Activated CD4-positive, alpha-beta memory T cell treated with anti-CD3 and anti-CD28 coated beads, Interleukin-2, amount 10 ng/mL, durations not matched to agents 7 days and 5 days (primary cell): Measurements from ENCODE around the gene FGF2. TPM values are rescaled to one million over a fixed set of nuclear protein-coding genes. Genes with fewer than 3 reads are reported as not detected.
"Not testable (repeated sequence)": the region's sequence is repeated elsewhere in the genome, so short reads cannot be mapped to it uniquely, and the experiment has no call there.

Source experiments
- CTCF ChIA-PET: fragments of 350-600 bp; sonication (Branson Sonifier 250); formaldehyde crosslinking; loops from one replicate; lab custom pipeline; 2021; ENCODE audit warnings: antibody characterized with exemption, inconsistent platforms; lab: Charles Lee
- POLR2A ChIA-PET: fragments of 350-600 bp; sonication (Branson Sonifier 250); formaldehyde crosslinking; loops from one replicate; lab custom pipeline; 2021; ENCODE audit warnings: antibody characterized with exemption; lab: Charles Lee
- DNase-seq: peaks from one replicate; pipeline ENCODE4 v3.0.0-alpha.2; 2020
- H3K27ac Mint-ChIP-seq: one replicate; pipeline ENCODE4 v1.8.0; 2021; ENCODE audit warnings: mild to moderate bottlenecking, mixed read lengths
- H3K27me3 Mint-ChIP-seq: one replicate; pipeline ENCODE4 v1.8.0; 2021; ENCODE audit warnings: mixed read lengths
- H3K36me3 Mint-ChIP-seq: one replicate; pipeline ENCODE4 v1.8.0; 2021; ENCODE audit warnings: low read depth, mixed read lengths
- H3K4me1 Mint-ChIP-seq: one replicate; pipeline ENCODE4 v1.8.0; 2021; ENCODE audit warnings: mixed read lengths
- H3K4me3 Mint-ChIP-seq: one replicate; pipeline ENCODE4 v1.8.0; 2021; ENCODE audit warnings: mild to moderate bottlenecking, mixed read lengths
- H3K9me3 Mint-ChIP-seq: one replicate; pipeline ENCODE4 v1.8.0; 2021; ENCODE audit warnings: mixed read lengths
- total RNA-seq, 2 experiments: library from RNA; stranded (reverse); gene quantifications; one replicate each; pipeline ENCODE4 v1.2.3, GENCODE V29; 2021

The FGF2 gene
- total RNA-seq, 2 experiments from 2014 or later, result 0.25 TPM

DNA sequence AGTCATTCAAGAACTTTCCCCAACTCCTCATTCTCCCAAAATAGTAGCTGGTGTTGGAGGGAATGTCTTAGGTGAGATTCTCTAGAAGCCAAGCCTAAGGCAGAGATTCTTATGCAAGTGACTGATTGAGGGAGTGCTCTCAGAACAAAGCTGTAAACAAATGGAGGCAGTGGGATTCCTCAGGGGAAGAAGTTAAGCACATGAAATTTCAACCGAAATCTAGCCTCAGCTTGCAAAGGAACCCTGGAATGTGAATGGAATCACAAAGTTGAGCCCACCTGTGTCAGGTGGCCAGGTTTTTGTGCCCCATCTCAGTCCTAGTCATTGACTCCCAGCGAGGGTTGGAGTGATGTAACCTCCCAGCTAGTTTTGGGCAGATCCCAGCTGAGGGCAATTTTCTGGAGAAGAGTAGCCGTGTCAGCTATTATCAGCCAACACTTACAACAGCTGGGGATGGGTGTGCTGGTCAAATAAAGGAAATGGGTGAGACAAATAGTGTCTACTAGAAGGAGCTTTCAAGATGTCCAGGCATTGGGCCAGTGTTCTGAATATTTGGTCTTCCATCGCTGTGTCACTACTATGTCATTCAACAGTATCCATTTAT, 29.7 kb upstream of the FGF2 start:
- ChIA-PET CTCF (no interaction called here), POLR2A (no interaction called here)
- no peak overlapping the region for H3K27ac Mint-ChIP-seq
- DNase-seq, result no peak
- no peaks in the 10 kb centered on the region for H3K36me3 Mint-ChIP-seq
- H3K4me1 Mint-ChIP-seq, result peaks cover 4% of the 10 kb centered on the region
- peaks cover 4% of the 10 kb centered on the region for H3K27me3 Mint-ChIP-seq
- H3K9me3 Mint-ChIP-seq, result no peaks in the 10 kb centered on the region
- H3K4me3 Mint-ChIP-seq, result no peak overlapping the region

- H3K36me3 Mint-ChIP-seq, result no peaks in the 10 kb centered on the region
- peaks cover 4% of the 10 kb centered on the region for H3K4me1 Mint-ChIP-seq
- peaks cover 4% of the 10 kb centered on the region for H3K27me3 Mint-ChIP-seq
- CTCF ChIA-PET, result no interaction called here
- POLR2A ChIA-PET, result no interaction called here
- H3K27ac Mint-ChIP-seq, result no peak overlapping the region
- H3K4me3 Mint-ChIP-seq, result no peak overlapping the region
- DNase-seq, result no peak
- no peaks in the 10 kb centered on the region for H3K9me3 Mint-ChIP-seq
Observed at GRCh38 chr4:122797405-122798094, 29.1 kb upstream of the FGF2 start.

DNA sequence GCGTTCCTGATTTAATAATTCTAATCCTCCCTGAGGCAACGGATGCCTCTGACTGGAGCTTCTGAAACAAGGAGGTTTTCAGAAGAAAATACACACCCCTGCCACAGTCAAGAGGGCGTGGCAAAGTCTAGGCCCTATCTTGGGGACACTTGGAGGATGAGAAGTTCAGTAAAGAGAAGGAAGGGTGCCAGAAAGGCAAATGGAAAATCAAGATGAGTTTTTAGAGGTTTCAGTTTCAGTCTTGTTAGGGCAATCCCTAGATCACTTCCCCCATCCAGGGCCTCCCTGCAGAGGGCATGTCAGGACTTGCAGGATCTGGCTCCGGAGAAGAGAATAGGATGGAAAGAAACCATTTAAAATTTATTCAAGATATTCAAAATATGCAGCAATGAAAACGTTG, 28.5 kb upstream of the FGF2 start:
- Mint-ChIP-seq H3K9me3 (no peaks in the 10 kb centered on the region), H3K27ac (no peak overlapping the region), H3K4me3 (no peak overlapping the region), H3K27me3 (peaks cover 4% of the 10 kb centered on the region), H3K36me3 (no peaks in the 10 kb centered on the region), H3K4me1 (peaks cover 4% of the 10 kb centered on the region)
- DNase-seq, result no peak
- ChIA-PET CTCF (no interaction called here), POLR2A (no interaction called here)

GRCh38 chr4:122798917-122799316, 27.7 kb upstream of the FGF2 start:
- H3K4me3 Mint-ChIP-seq, result no peak overlapping the region
- POLR2A ChIA-PET, result interaction anchor here (0.6 kb wide), 1 partner anchor 12 kb away, joined by 3 read pairs; no protein-coding TSS in a partner anchor
- H3K9me3 Mint-ChIP-seq, result no peaks in the 10 kb centered on the region
- CTCF ChIA-PET, result no interaction called here
- H3K36me3 Mint-ChIP-seq, result no peaks in the 10 kb centered on the region
- DNase-seq, result no peak
- H3K27ac Mint-ChIP-seq, result no peak overlapping the region
- H3K4me1 Mint-ChIP-seq, result peaks cover 4% of the 10 kb centered on the region
- H3K27me3 Mint-ChIP-seq, result peaks cover 4% of the 10 kb centered on the region

GRCh38 chr4:122803788-122804208, 22.8 kb upstream of the FGF2 start:
- ChIA-PET CTCF (no interaction called here), POLR2A (no interaction called here)
- Mint-ChIP-seq H3K9me3 (no peaks in the 10 kb centered on the region), H3K36me3 (no peaks in the 10 kb centered on the region), H3K4me1 (no peaks in the 10 kb centered on the region), H3K27ac (no peak overlapping the region), H3K4me3 (no peak overlapping the region), H3K27me3 (no peaks in the 10 kb centered on the region)
- no peak for DNase-seq

DNA sequence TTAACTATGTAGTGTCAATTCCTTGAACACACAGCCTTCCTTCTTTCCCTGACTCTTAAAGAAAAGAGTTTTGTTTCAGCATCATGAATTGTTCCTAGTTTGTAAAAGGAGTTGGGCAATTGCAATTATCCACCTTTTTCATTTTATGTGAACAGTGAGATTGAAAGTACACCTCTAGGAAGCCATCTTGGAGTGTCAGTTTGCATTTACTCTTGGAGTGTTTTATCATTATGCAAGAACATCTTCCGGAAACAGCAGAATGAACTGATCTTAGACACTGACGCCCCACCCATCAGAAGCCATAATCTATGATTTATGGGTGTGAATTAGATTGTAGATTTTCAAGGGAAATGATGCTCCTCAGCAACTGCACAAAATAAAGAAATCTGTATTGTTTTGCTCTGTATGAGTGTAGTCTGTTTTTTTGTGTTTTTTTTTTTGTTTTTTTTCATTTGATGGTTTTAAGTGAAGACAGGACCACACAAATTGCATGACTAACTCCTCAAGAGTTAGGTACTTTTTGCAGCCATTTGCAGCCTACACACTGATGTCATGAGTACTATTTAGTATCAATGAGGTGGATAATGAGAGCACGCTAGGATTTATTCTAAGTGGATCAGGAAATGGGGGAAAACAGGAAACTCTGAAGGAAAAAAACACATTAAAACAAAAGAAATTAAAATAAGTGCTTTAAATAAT, 19.5 kb upstream of the FGF2 start:
- H3K27ac Mint-ChIP-seq, result no peak overlapping the region
- no peak for DNase-seq
- no peaks in the 10 kb centered on the region for H3K4me1 Mint-ChIP-seq
- H3K9me3 Mint-ChIP-seq, result no peaks in the 10 kb centered on the region
- H3K27me3 Mint-ChIP-seq, result peaks cover 7% of the 10 kb centered on the region
- ChIA-PET CTCF (no interaction called here), POLR2A (no interaction called here)
- no peak overlapping the region for H3K4me3 Mint-ChIP-seq
- no peaks in the 10 kb centered on the region for H3K36me3 Mint-ChIP-seq

- H3K9me3 Mint-ChIP-seq, result no peaks in the 10 kb centered on the region
- H3K27me3 Mint-ChIP-seq, result peaks cover 9% of the 10 kb centered on the region
- ChIA-PET POLR2A (interaction anchor here (0.6 kb wide), 1 partner anchor 12 kb away, joined by 3 read pairs; no protein-coding TSS in a partner anchor), CTCF (no interaction called here)
- no peak for DNase-seq
- H3K4me1 Mint-ChIP-seq, result peaks cover 1% of the 10 kb centered on the region
- H3K36me3 Mint-ChIP-seq, result no peaks in the 10 kb centered on the region
- no peak overlapping the region for H3K4me3 Mint-ChIP-seq
- no peak overlapping the region for H3K27ac Mint-ChIP-seq
Observed at GRCh38 chr4:122810669-122811068, 16.0 kb upstream of the FGF2 start.

- H3K36me3 Mint-ChIP-seq, H3K4me3 Mint-ChIP-seq, H3K4me1 Mint-ChIP-seq, H3K27me3 Mint-ChIP-seq, POLR2A ChIA-PET, H3K9me3 Mint-ChIP-seq, DNase-seq, CTCF ChIA-PET, H3K27ac Mint-ChIP-seq: not testable (repeated sequence)
Observed at GRCh38 chr4:122811781-122812180, 14.8 kb upstream of the FGF2 start.

DNA sequence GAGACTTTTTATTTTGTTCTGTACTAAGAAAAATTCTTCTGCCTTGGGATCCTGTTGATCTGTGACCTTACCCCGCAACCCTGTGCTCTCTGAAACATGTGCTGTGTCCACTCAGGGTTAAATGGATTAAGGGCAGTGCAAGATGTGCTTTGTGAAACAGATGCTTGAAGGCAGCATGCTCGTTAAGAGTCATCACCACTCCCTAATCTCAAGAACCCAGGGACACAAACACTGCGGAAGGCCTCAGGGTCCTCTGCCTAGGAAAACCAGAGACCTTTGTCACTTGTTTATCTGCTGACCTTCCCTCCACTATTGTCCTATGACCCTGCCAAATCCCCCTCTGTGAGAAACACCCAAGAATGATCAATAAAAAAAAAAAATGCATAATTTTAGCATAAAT, 13.8 kb upstream of the FGF2 start:
- CTCF ChIA-PET, result interaction anchor here (0.7 kb wide), 1 partner anchor 1443 kb away, joined by 3 read pairs; no protein-coding TSS in a partner anchor
- DNase-seq, H3K9me3 Mint-ChIP-seq, H3K4me1 Mint-ChIP-seq, H3K36me3 Mint-ChIP-seq, H3K27ac Mint-ChIP-seq, H3K4me3 Mint-ChIP-seq, POLR2A ChIA-PET: not testable (repeated sequence)
- peaks cover 13% of the 10 kb centered on the region for H3K27me3 Mint-ChIP-seq

- no peak for DNase-seq
- POLR2A ChIA-PET, result interaction anchor here (0.6 kb wide), 1 partner anchor 1099 kb away, joined by 3 read pairs; no protein-coding TSS in a partner anchor
- Mint-ChIP-seq H3K4me1 (peaks cover 1% of the 10 kb centered on the region), H3K27me3 (peaks cover 19% of the 10 kb centered on the region), H3K4me3 (no peak overlapping the region), H3K9me3 (no peaks in the 10 kb centered on the region), H3K36me3 (no peaks in the 10 kb centered on the region), H3K27ac (no peak overlapping the region)
- CTCF ChIA-PET, result no interaction called here
Observed at GRCh38 chr4:122814426-122814825, 12.2 kb upstream of the FGF2 start.

GRCh38 chr4:122815248-122815647, 11.4 kb upstream of the FGF2 start:
- ChIA-PET POLR2A (interaction anchor here (0.6 kb wide), 1 partner anchor 1100 kb away, joined by 3 read pairs; no protein-coding TSS in a partner anchor), CTCF (no interaction called here)
- Mint-ChIP-seq H3K9me3 (no peaks in the 10 kb centered on the region), H3K27ac (no peak overlapping the region), H3K36me3 (no peaks in the 10 kb centered on the region), H3K4me3 (no peak overlapping the region), H3K27me3 (peaks cover 25% of the 10 kb centered on the region), H3K4me1 (peaks cover 1% of the 10 kb centered on the region)
- DNase-seq, result no peak

GRCh38 chr4:122816476-122816875, 10.2 kb upstream of the FGF2 start:
- POLR2A ChIA-PET, result no interaction called here
- Mint-ChIP-seq H3K36me3 (no peaks in the 10 kb centered on the region), H3K4me3 (no peak overlapping the region), H3K4me1 (peaks cover 1% of the 10 kb centered on the region), H3K27me3 (peaks cover 25% of the 10 kb centered on the region), H3K27ac (no peak overlapping the region), H3K9me3 (no peaks in the 10 kb centered on the region)
- CTCF ChIA-PET, result no interaction called here
- no peak for DNase-seq

DNA sequence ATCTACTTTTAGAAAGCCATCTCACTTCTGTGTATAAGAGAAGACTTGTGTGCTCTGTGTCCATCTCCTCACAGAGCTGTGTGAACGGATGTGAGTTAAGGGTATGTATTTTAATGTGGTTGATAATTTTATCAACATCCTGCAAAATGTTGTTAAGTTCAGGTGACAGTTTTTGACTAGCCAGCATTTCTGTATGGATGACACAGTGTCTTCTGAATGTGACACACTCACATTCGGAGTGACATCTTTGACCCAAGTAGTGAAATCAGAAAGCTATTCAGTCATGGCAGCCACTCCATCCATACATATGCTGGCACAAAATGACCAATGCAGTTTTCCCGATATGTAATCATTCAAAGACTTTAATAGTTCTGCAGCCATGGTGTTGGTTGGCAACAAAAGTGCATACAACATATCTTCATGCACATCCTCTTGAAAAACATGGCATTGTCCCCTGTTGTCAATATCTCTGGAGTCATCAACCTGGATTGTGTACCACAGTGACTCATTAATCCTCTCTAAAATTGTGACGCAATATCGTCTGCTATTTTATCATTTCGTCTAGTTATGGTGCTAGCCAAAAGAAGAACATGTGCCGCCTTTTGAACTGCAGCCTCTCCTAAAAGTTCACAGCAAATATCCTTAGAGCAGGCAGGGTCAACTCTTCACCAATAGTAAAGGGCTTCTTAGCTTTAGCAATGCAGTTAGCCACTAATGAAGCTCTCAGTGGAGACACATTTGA, 6.8 kb upstream of the FGF2 start:
- no peak overlapping the region for H3K27ac Mint-ChIP-seq
- no peaks in the 10 kb centered on the region for H3K4me1 Mint-ChIP-seq
- H3K27me3 Mint-ChIP-seq, result peaks cover 46% of the 10 kb centered on the region
- no peaks in the 10 kb centered on the region for H3K9me3 Mint-ChIP-seq
- ChIA-PET CTCF (no interaction called here), POLR2A (no interaction called here)
- H3K4me3 Mint-ChIP-seq, result no peak overlapping the region
- no peaks in the 10 kb centered on the region for H3K36me3 Mint-ChIP-seq
- no peak for DNase-seq
